Smooth muscle cell of bladder (primary cell): ENCODE measurements around the gene PTAR1. TPM values are rescaled to one million over a fixed set of nuclear protein-coding genes. Genes with fewer than 3 reads are reported as not detected.

Experiments used
- total RNA-seq: library from RNA; depleted of rRNA; stranded (reverse); fragments of >200 nt; gene quantifications from 2 replicates; pipeline ENCODE4 v1.2.3, GENCODE V29; 2014

Gene PTAR1, protein sequence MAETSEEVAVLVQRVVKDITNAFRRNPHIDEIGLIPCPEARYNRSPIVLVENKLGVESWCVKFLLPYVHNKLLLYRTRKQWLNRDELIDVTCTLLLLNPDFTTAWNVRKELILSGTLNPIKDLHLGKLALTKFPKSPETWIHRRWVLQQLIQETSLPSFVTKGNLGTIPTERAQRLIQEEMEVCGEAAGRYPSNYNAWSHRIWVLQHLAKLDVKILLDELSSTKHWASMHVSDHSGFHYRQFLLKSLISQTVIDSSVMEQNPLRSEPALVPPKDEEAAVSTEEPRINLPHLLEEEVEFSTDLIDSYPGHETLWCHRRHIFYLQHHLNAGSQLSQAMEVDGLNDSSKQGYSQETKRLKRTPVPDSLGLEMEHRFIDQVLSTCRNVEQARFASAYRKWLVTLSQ
- 63.8 and 69.8 TPM in 2 replicates for total RNA-seq

DNA sequence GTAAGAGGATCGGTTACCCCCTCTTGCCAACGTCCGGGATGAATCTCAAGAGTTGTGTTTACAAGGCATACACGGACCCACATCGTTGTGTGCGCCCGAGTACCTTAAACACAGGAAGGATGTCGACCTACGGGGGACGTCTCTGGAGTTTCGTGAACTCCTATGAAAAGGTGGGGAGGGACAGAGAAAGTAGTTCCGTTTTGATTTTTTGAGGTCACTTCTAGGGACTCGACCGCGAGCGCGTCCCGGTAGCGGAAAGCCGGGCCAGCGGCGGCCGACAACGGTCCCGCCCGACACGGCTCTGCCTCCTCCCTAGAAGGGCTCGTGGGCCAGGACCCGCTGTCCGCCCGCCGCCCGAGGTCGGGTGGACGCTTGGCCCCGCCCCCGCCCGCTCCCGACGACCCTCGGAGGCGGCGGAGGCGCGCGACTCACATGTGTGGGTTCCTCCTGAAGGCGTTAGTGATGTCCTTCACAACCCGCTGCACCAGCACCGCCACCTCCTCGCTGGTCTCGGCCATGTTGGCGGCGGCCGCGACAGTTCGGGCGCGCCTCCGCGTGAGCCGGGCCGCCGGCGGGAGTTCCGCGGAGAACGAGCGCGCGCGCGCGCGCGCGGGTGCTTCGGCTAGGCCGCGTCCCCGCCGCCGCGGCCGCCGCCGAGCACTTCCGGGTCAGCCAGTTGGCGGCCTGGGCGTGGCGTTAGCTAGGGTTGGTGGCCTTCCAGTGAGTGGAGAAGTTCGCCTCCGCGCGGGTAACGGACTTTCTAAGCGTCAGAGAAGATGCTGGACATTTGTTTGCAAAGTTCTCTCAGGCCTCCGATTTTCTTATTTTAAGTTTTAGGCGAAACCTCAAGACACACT, at the start of gene PTAR1:
Gene PTAR1 (minus strand): TSS at position 591 of the 857 bp plus-strand sequence. CDS start 73 bp downstream, at position 518.

DNA sequence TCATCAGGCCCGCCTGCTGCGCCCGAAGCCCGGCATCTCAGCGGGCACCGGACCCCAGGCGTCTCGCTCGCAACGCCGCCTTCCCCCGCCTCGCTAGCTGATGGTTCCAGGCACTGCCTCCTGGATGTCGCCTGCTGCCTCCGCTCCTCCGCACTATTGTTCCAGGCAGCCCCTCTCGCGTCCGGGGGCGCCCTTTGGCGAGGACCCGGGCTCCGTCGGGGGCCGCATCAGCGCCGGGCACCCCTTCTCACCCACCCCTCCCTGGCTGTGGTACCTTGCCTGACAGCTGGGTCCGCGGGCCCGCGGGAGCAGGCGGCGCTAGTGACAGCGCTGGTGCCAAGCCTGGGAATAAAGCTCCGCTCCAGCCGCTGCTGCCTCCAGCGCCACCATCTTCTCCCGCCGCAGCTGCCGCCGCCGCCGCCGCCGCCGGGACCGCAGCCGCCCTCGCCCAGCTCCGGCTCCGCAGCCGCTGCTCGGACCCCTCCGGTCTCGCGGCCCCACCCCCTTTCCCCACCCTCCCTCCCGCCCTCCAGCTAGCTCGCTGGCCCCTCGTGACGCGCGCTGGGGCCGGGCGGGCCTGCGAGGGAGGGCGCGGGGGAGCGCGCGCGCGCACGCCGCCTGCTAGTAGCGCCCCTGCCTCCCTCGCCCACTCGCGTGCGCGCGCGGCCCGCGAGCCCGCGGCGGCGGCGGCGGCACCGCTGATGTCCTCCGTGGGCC, 87.8 kb downstream of the PTAR1 start, which contains the start of gene APBA1:
Gene APBA1 (minus strand): TSS at position 493 of the 717 bp plus-strand sequence.

Other genes starting within 250 kb of the PTAR1 start
- 3.6 and 7.1 TPM in 2 replicates for gene APBA1, start 87.6 kb downstream of the PTAR1 start, total RNA-seq
- gene CFAP95, start 60.8 kb upstream of the PTAR1 start, total RNA-seq = not detected in 2 replicates